ENCODE data around the gene PRDM11. TPM values are rescaled to one million over a fixed set of nuclear protein-coding genes. Genes with fewer than 3 reads are reported as not detected.

Gene PRDM11
- total and polyA plus RNA-seq, 2 of the 8 experiments (the other 6 are each of a cell fraction or from before 2014, with no cell fraction given) = 3.6 to 11.7 TPM

- Histone ChIP-seq H4K91ac (replicated peaks; ENCODE audit: insufficient read length, low read length) (no peak overlapping the region), H2BK120ac (replicated peaks; ENCODE audit: low read depth, low read length) (no peak overlapping the region), H3K4me3 (ENCODE audit: extremely low read depth in 1 of 4, insufficient read depth in 2 of 4, low read depth in 3 of 4, low read length in 4 of 4) (no peak overlapping the region), H2BK5ac (ENCODE audit: low read depth, low read length) (no peak overlapping the region), H3K79me2 (ENCODE audit: control insufficient read depth in 1 of 2, insufficient read depth in 2 of 2, low read length in 2 of 2) (no peaks in the 10 kb centered on the region; a peak in 1 of 4 replicates), H3K27ac (ENCODE audit: low read depth, low read length) (no peak overlapping the region), H2AK5ac (ENCODE audit: low read depth, low read length) (no peak overlapping the region), H4K8ac (ENCODE audit: extremely low read depth, insufficient read depth, low read length) (no peak overlapping the region), H3K23ac (ENCODE audit: insufficient read length) (no peak overlapping the region), H2BK15ac (ENCODE audit: low read length) (no peak overlapping the region), H2BK20ac (ENCODE audit: low read length) (no peak overlapping the region), H3K36me3 (ENCODE audit: control insufficient read depth in 2 of 4, insufficient read depth in 4 of 4, low read length in 3 of 4) (no peaks in the 10 kb centered on the region), H3K9me3 (ENCODE audit: insufficient read depth in 2 of 2, low read depth in 1 of 2, low read length in 1 of 2) (no peaks in the 10 kb centered on the region), H3K9ac (replicated peaks in 1 of 4; ENCODE audit: extremely low read depth in 1 of 4, low read depth in 3 of 4, low read length in 3 of 4) (no peak overlapping the region), H4K5ac (ENCODE audit: insufficient read length, low read depth, low read length) (no peak overlapping the region), H3K27me3 (replicated peaks in 1 of 4; ENCODE audit: control insufficient read depth in 3 of 4, extremely low read depth in 1 of 4, insufficient read depth in 3 of 4, low read length in 3 of 4) (no peaks in the 10 kb centered on the region), H2AFZ (ENCODE audit: low read length) (no peak overlapping the region), H3K56ac (replicated peaks; ENCODE audit: insufficient read length, low read depth, low read length) (no peak overlapping the region), H3K18ac (ENCODE audit: extremely low read depth, low read length) (no peak overlapping the region), H3K4me1 (replicated peaks in 1 of 4; ENCODE audit: control insufficient read depth in 3 of 4, insufficient read depth in 4 of 4, low read length in 3 of 4) (no peaks in the 10 kb centered on the region), H3K4me2 (ENCODE audit: insufficient read depth in 1 of 2, low read depth in 2 of 2, low read length in 2 of 2) (no peak overlapping the region), H2BK12ac (ENCODE audit: low read depth, low read length) (no peak overlapping the region), H4K20me1 (replicated peaks in 1 of 2; ENCODE audit: control insufficient read depth in 1 of 2, insufficient read depth in 2 of 2, low read length in 2 of 2) (peaks cover 2 to 7% of the 10 kb centered on the region in 2 experiments), H3K4ac (replicated peaks; ENCODE audit: insufficient read length, low read depth, low read length) (no peak overlapping the region), H3K14ac (ENCODE audit: insufficient read length) (no peak overlapping the region), H3K23me2 (ENCODE audit: low read depth, low read length) (no peaks in the 10 kb centered on the region; the same call in 1 of the 2 replicates), H3K79me1 (ENCODE audit: low read depth, low read length) (no peaks in the 10 kb centered on the region)
- CTCF ChIA-PET (ENCODE audit: partially characterized antibody) = interaction anchor here (0.7 to 2.2 kb wide), 6 partner anchors 9 to 766 kb away, joined by 3 to 8 read pairs (median 4); no protein-coding TSS in a partner anchor
- 78% methylated on average over 2 of the region's 2 CpGs; no CpG with 5 or more reads in 1 of the 2 experiments for WGBS, 2 experiments (ENCODE audit: extremely low coverage in 1 of 2, insufficient coverage in 1 of 2, insufficient read length in 1 of 2, insufficient replicate concordance in 2 of 2, low coverage in 1 of 2, low lambda C conversion rate in 2 of 2, missing lambda C conversion rate in 1 of 2)
- POLR2A ChIA-PET (ENCODE audit: partially characterized antibody) = interaction anchor here (0.7 to 1.1 kb wide), 2 partner anchors 13 to 14 kb away, joined by 3 read pairs; no protein-coding TSS in a partner anchor
- FAIRE-seq (no peak), DNase-seq (ENCODE audit: low read depth in 1 of 2, low spot score in 2 of 2) (no peak)
- TF ChIP-seq SP1 (IDR thresholded peaks at IDR 0.05; ENCODE audit: low read depth, low read length) (no peak), CHD1 (IDR thresholded peaks at IDR 0.05; ENCODE audit: low read depth, low read length) (no peak), ZNF274 (IDR thresholded peaks at IDR 0.05; ENCODE audit: borderline replicate concordance, extremely low read depth, low read length) (no peak), GABPA (IDR thresholded peaks at IDR 0.05; ENCODE audit: borderline replicate concordance, insufficient read depth, low read length) (no peak), BRCA1 (IDR thresholded peaks at IDR 0.05; ENCODE audit: low read depth, low read length) (no peak), SRF (IDR thresholded peaks at IDR 0.05; ENCODE audit: low read depth, low read length) (no peak), TAF1 (IDR thresholded peaks at IDR 0.05; ENCODE audit: low read depth, low read length) (no peak), YY1 (IDR thresholded peaks at IDR 0.05; ENCODE audit: low read depth, low read length) (no peak), NANOG (IDR thresholded peaks at IDR 0.05; ENCODE audit: insufficient read depth, low read depth, low read length, poor library complexity, severe bottlenecking) (no peak)
Measured at GRCh38 chr11:45167283-45167682, 20.8 kb downstream of the PRDM11 start.

Data from H1 (cell line).